ENCODE measurements around the gene DACT2. TPM values are rescaled to one million over a fixed set of nuclear protein-coding genes. Genes with fewer than 3 reads are reported as not detected.

DACT2 gene
- total and polyA plus RNA-seq, 12 donors: 0.09 to 1.5 (median 0.65) TPM

DNA sequence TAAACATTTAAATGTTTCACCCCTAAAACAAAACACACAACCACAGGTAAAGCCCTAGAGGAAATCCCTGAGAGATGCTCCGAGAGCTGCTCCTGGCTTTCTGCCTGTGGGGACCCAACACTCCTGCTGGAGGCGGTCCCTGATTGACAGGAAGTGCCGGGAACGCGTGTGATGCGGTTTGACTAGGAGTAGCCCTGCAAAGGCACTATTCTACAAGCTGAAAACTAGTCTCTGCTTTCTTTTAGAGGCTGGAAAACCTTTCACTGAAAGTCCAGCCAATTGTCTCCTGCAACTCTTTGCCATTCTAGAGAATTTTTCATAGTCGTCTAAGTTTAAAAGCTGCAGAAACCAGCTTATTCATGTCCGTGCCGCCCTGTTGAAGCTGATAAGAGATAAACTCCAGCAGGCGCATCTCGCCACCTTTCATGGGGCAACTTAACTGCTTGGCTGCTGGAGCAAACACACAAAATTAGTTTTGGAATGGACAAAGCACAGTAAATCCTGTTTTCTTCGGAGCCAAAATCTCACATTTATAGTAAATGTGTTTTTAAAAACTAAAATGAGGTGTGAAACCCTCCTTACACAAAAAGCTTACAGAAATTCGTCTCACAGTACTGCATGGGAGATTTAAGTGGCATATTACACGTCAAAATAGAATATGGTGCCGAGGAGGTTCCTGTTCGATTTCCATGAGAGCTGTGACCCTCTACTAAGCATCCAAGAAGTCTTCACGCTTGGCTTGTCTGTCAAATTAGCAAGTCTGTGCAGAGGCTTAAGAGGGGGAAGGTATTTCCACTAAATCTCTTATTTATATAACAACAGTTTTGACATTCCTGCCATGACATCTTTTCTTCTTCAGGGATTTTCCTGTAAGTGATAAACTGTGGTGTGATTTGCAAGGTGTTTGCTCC lies 46.9 kb downstream of the DACT2 start:
- no peak for TF ChIP-seq CTCF (IDR thresholded peaks at IDR 0.05)
- Histone ChIP-seq H3K4me3 (no peak overlapping the region), H3K27ac (no peak overlapping the region), H3K9me3 (peaks cover 0 to 3% (median 0%) of the 10 kb centered on the region in 11 donors), H3K4me1 (peaks cover 0 to 5% (median 0%) of the 10 kb centered on the region in 9 donors), H3K27me3 (peaks cover 0 to 74% (median 63%) of the 10 kb centered on the region in 7 donors), H3K36me3 (no peaks in the 10 kb centered on the region)
- ATAC-seq (no peak), DNase-seq (no peak)
- intact Hi-C loops (cut with DNase I): no loop called here
- WGBS, 2 donors: 29 to 33% methylated on average over 17 of the region's 17 CpGs

- DNase-seq (no peak), ATAC-seq (peak in 1 of 8 donors; percentile 24)
- H3K27ac ChIP-seq: no peak overlapping the region
- no peak overlapping the region for H3K4me3 ChIP-seq
- H3K4me1 ChIP-seq: peaks cover 0 to 5% (median 0%) of the 10 kb centered on the region in 9 donors
- H3K9me3 ChIP-seq: peaks cover 0 to 3% (median 0%) of the 10 kb centered on the region in 11 donors
- H3K27me3 ChIP-seq: peaks cover 0 to 62% (median 47%) of the 10 kb centered on the region in 7 donors
- intact Hi-C loops (cut with DNase I): no loop called here
- 84 to 85% methylated on average over 19 of the region's 19 CpGs for WGBS, 2 donors
- TF ChIP-seq CTCF (IDR thresholded peaks at IDR 0.05): no peak
- no peaks in the 10 kb centered on the region for H3K36me3 ChIP-seq
Measured at GRCh38 chr6:168270274-168271172, 49.1 kb downstream of the DACT2 start.

- H3K4me1 ChIP-seq: peaks cover 0 to 5% (median 0%) of the 10 kb centered on the region in 9 donors
- 88 to 91% methylated on average over 16 of the region's 16 CpGs for WGBS, 2 donors
- peaks cover 0 to 3% (median 0%) of the 10 kb centered on the region in 11 donors for H3K9me3 ChIP-seq
- no peak overlapping the region for H3K27ac ChIP-seq
- TF ChIP-seq CTCF (IDR thresholded peaks at IDR 0.05): no peak
- DNase-seq (no peak), ATAC-seq (no peak)
- H3K27me3 ChIP-seq: peaks cover 0 to 63% (median 38%) of the 10 kb centered on the region in 7 donors
- no peak overlapping the region for H3K4me3 ChIP-seq
- intact Hi-C loops (cut with DNase I): no loop called here
- H3K36me3 ChIP-seq: no peaks in the 10 kb centered on the region
Measured at GRCh38 chr6:168269455-168270243, 49.9 kb downstream of the DACT2 start.
